GM12878 (cell line): ENCODE results near the gene SHC1. TPM values are rescaled to one million over a fixed set of nuclear protein-coding genes. Genes with fewer than 3 reads are reported as not detected.

ENCODE experiments used
- ASH2L ChIP-seq: fragments of 300-600, 200-600 bp; sonication (generic); IDR thresholded peaks from 2 replicates; pipeline ENCODE4 v1.6.1; 2017; ENCODE audit warnings: low read depth, mild to moderate bottlenecking, borderline replicate concordance
- ATF3 ChIP-seq: IDR thresholded peaks from 2 replicates; pipeline ENCODE4 v1.6.1; 2011; ENCODE audit warnings: low read depth, mild to moderate bottlenecking, low read length, moderate library complexity, borderline replicate concordance; ENCODE audit errors: extremely low read depth
- BHLHE40 ChIP-seq, 2 experiments: fragments of 450-650 bp in 1 of 2; IDR thresholded peaks; 2 replicates each; pipeline ENCODE4 v1.6.1; 2011 to 2017; ENCODE audit warnings: low read depth in 2 of 2, borderline replicate concordance in 1 of 2, improper control_type of control experiment in 1 of 2, low read length in 1 of 2, mild to moderate bottlenecking in 1 of 2
- BRCA1 ChIP-seq: IDR thresholded peaks from 2 replicates; pipeline ENCODE4 v1.6.1; 2011; ENCODE audit warnings: low read depth, low read length, improper control_type of control experiment
- CBFB ChIP-seq: IDR thresholded peaks from 2 replicates; pipeline ENCODE4 v1.6.1; 2016; ENCODE audit warnings: antibody characterized with exemption, low read depth
- CEBPB ChIP-seq, 2 experiments: fragments of 150-350 bp in 1 of 2; IDR thresholded peaks; 2 replicates each; pipeline ENCODE4 v1.6.1; 2012 to 2014; ENCODE audit warnings: low read depth in 2 of 2, low read length in 2 of 2, borderline replicate concordance in 1 of 2, inconsistent platforms in 1 of 2
- CREM ChIP-seq: IDR thresholded peaks from 2 replicates; pipeline ENCODE4 v1.6.1; 2014; ENCODE audit warnings: antibody characterized with exemption, low read depth
- EZH2 ChIP-seq: IDR thresholded peaks from 2 replicates; pipeline ENCODE4 v1.6.1; 2012; ENCODE audit warnings: low read depth, mild to moderate bottlenecking, control low read depth, inconsistent platforms, low read length, borderline replicate concordance; ENCODE audit not compliant: control insufficient read depth
- FOXK2 ChIP-seq: fragments of 450-650 bp; IDR thresholded peaks from 2 replicates; pipeline ENCODE4 v1.6.1; 2017; ENCODE audit warnings: mild to moderate bottlenecking, moderate library complexity
- HDAC2 ChIP-seq: fragments of 200-600 bp; sonication (generic); IDR thresholded peaks from 2 replicates; pipeline ENCODE4 v1.6.1; 2017
- JUND ChIP-seq: IDR thresholded peaks from 2 replicates; pipeline ENCODE4 v1.6.1; 2012; ENCODE audit warnings: low read depth, mild to moderate bottlenecking, low read length, improper control_type of control experiment, moderate library complexity
- KLF5 ChIP-seq: fragments of 450-650 bp; IDR thresholded peaks from 2 replicates; pipeline ENCODE4 v1.6.1; 2014; ENCODE audit warnings: mild to moderate bottlenecking; ENCODE audit not compliant: partially characterized antibody
- MEF2B ChIP-seq: fragments of 450-650 bp; IDR thresholded peaks from 2 replicates; pipeline ENCODE4 v1.6.1; 2018; ENCODE audit warnings: mild to moderate bottlenecking, moderate library complexity; ENCODE audit not compliant: partially characterized antibody, poor library complexity, severe bottlenecking
- MLLT1 ChIP-seq: fragments of 450-650 bp; IDR thresholded peaks from 2 replicates; pipeline ENCODE4 v1.6.1; 2016; ENCODE audit warnings: mild to moderate bottlenecking
- MYC ChIP-seq: IDR thresholded peaks from 2 replicates; pipeline ENCODE4 v1.6.1; 2011; ENCODE audit warnings: mild to moderate bottlenecking, low read length, moderate library complexity, inconsistent platforms; ENCODE audit not compliant: insufficient read depth, insufficient replicate concordance, insufficient read length, severe bottlenecking
- NFYA ChIP-seq: IDR thresholded peaks from 2 replicates; pipeline ENCODE4 v1.6.1; 2011; ENCODE audit warnings: low read depth, mild to moderate bottlenecking, low read length, improper control_type of control experiment, borderline replicate concordance
- NR2F1 ChIP-seq: fragments of 450-650 bp; conservative IDR thresholded peaks from 2 replicates; pipeline ENCODE4 v1.6.1; 2017; ENCODE audit warnings: mild to moderate bottlenecking
- PBX3 ChIP-seq: IDR thresholded peaks from 2 replicates; pipeline ENCODE4 v1.6.1; 2011; ENCODE audit warnings: mild to moderate bottlenecking, low read depth, low read length, moderate library complexity; ENCODE audit not compliant: insufficient replicate concordance
- POLR2AphosphoS5 ChIP-seq: IDR thresholded peaks from 2 replicates; pipeline ENCODE4 v1.6.1; 2011; ENCODE audit warnings: mild to moderate bottlenecking, low read length, inconsistent platforms
- POU2F2 ChIP-seq: IDR thresholded peaks from 3 replicates; pipeline ENCODE4 v1.6.1; 2011; ENCODE audit warnings: low read depth, mild to moderate bottlenecking, low read length, borderline replicate concordance
- RBBP5 ChIP-seq: fragments of 200-600 bp; sonication (generic); conservative IDR thresholded peaks from 2 replicates; pipeline ENCODE4 v1.6.1; 2016
- SIN3A ChIP-seq: IDR thresholded peaks from 2 replicates; pipeline ENCODE4 v1.6.1; 2012; ENCODE audit warnings: low read depth, low read length, improper control_type of control experiment
- SMAD1 ChIP-seq: fragments of 450-650 bp; IDR thresholded peaks from 2 replicates; pipeline ENCODE4 v1.6.1; 2018; ENCODE audit warnings: mild to moderate bottlenecking, low read depth; ENCODE audit not compliant: partially characterized antibody
- SPI1 ChIP-seq: IDR thresholded peaks from 2 replicates; pipeline ENCODE4 v1.6.1; 2011; ENCODE audit warnings: low read depth, mild to moderate bottlenecking, low read length, moderate library complexity, borderline replicate concordance; ENCODE audit not compliant: insufficient read depth
- SREBF2 ChIP-seq: IDR thresholded peaks from 2 replicates; pipeline ENCODE4 v1.6.1; 2012; ENCODE audit warnings: mild to moderate bottlenecking, low read length
- USF1 ChIP-seq: IDR thresholded peaks from 2 replicates; pipeline ENCODE4 v1.6.1; 2011; ENCODE audit warnings: borderline replicate concordance, low read depth, mild to moderate bottlenecking, moderate library complexity, mixed read lengths, low read length; ENCODE audit not compliant: insufficient read depth; ENCODE audit errors: extremely low read length
- ZNF274 ChIP-seq: IDR thresholded peaks from one replicate; pipeline ENCODE4 v1.8.0; 2011; ENCODE audit not compliant: insufficient read length, insufficient read depth
- polyA plus RNA-seq, 11 experiments: library from polyadenylated mRNA; depleted of rRNA in 4 of 11; unstranded in 6 of 11; stranded (reverse) in 5 of 11; fragments of >200 nt; fragmentation: Nextera tagmentation in 4 of 11; fragmentation: Illumina TruSeq in 1 of 11; extraction: Ambion mirVana in 4 of 11; extraction: Trizol in 1 of 11; gene quantifications; 1 replicate in 1 of 11; 2 replicates in 10 of 11; pipeline versions ENCODE4 v1.2.1 to v1.2.3, GENCODE V29; 2011 to 2016; ENCODE audit warnings: inconsistent platforms in 2 of 11, missing spikeins in 2 of 11, low read depth in 1 of 11
- total RNA-seq, 4 experiments: library from RNA; depleted of rRNA in 3 of 4; stranded (reverse); fragments of >200 nt in 3 of 4; fragmentation: Illumina TruSeq in 1 of 4; extraction: Trizol in 1 of 4; gene quantifications; 2 replicates each; pipeline versions ENCODE4 v1.2.1 to v1.2.3, GENCODE V29; 2013 to 2021

SHC1 gene
- total and polyA plus RNA-seq, 10 of the 15 experiments (the other 5 are each of a cell fraction or from before 2014, with no cell fraction given) = 2.6 to 49.3 (median 25.2) TPM

GRCh38 chr1:154999571-155000410 lies 29.2 kb upstream of the SHC1 start (continued):
- TF ChIP-seq JUND (no peak), POU2F2 (0 out of 3 replicates have a peak, but pooled peaks have one; percentile 16), PBX3 (peak; percentile 33), SIN3A (0 out of 2 replicates have a peak, but pooled peaks have one; percentile 51), SPI1 (no peak), ATF3 (no peak), NFYA (no peak), CEBPB (IDR thresholded peaks at IDR 0.05; ENCODE audit: borderline replicate concordance in 1 of 2, low read depth in 2 of 2, low read length in 2 of 2) (no peak), HDAC2 (no peak), RBBP5 (no peak), POLR2AphosphoS5 (no peak), SMAD1 (no peak), USF1 (peak; percentile 52), ASH2L (no peak), ZNF274 (no peak), MYC (peak; percentile 96), EZH2 (no peak), CREM (no peak), SREBF2 (no peak), FOXK2 (no peak), NR2F1 (no peak), KLF5 (no peak), BHLHE40 (IDR thresholded peaks at IDR 0.05; ENCODE audit: borderline replicate concordance in 1 of 2, low read depth in 2 of 2, low read length in 1 of 2) (peak; percentile 25 to 75; a peak in 3 of 4 replicates), MLLT1 (0 out of 2 replicates have a peak, but pooled peaks have one; percentile 44), CBFB (no peak), MEF2B (peak; percentile 51), BRCA1 (no peak)
